HT1080 (cell line): Measurements from ENCODE around the gene CACNA2D3. TPM values are rescaled to one million over a fixed set of nuclear protein-coding genes. Genes with fewer than 3 reads are reported as not detected.

Experiments
- DNase-seq: peaks from one replicate; pipeline ENCODE4 v3.0.0-alpha.2; 2015; ENCODE audit warnings: low read depth
- total RNA-seq: library from RNA; depleted of rRNA; stranded (reverse); fragments of >200 nt; shearing (Covaris generic); gene quantifications from 2 replicates; pipeline ENCODE4 v1.2.3, GENCODE V29; 2014

Gene CACNA2D3
- total RNA-seq, 1 experiment from 2014 or later = 0.14 TPM

GRCh38 chr3:54987719-54988118, 865.4 kb downstream of the CACNA2D3 start:
- DNase-seq = peak; percentile 18

DNA sequence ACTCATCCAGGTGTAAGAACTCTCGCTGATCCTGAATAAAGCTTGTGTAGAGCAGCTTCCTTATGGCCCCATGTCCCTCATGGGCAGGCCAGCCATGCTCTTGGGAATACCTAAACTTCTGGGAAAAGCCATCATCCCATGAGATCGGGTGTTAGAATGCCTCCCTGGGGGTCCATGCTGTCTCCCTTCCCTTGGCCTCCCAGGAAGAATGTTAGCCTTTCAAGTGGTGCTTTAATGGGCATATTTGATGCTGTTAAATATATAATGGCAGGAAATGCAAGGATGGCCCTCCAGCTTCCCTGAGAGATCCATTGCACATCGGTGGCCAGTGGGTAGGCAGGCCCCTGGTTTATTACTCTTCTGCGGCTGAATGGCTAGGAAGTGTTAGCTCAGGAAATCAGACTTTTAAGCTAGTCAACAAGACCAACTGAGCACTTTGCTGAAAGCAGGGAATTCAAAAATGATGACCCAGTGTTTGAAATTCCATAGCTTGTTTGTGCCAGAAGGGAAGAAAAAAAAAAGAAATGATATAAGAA, 866.0 kb downstream of the CACNA2D3 start:
- no peak for DNase-seq

GRCh38 chr3:54988838-54989630, 866.7 kb downstream of the CACNA2D3 start:
- DNase-seq = no peak

DNA sequence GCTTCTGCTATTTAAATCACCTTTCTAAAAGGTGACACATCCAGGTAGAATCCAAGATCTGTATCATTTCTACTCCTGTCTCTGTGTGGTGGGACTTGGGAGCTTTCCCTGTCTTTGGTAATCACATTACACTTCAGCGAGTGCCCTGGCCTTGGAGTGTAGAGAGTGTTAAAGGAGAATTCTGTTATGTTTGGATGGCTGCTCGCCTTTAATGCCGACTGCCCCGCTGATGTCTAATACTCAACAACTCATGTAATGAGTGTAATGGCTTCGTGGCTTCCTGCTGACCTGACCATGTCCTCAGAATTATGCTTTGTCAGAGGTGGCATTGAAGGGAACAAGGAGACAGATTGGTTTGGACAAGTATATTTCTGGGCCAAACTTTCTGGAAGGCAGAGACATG, 871.8 kb downstream of the CACNA2D3 start:
- DNase-seq = no peak

GRCh38 chr3:54999159-54999558, 876.8 kb downstream of the CACNA2D3 start:
- peak; percentile 90 for DNase-seq

GRCh38 chr3:54999811-55000210, 877.5 kb downstream of the CACNA2D3 start:
- no peak for DNase-seq

GRCh38 chr3:55000546-55000945, 878.2 kb downstream of the CACNA2D3 start:
- peak; percentile 81 for DNase-seq

DNA sequence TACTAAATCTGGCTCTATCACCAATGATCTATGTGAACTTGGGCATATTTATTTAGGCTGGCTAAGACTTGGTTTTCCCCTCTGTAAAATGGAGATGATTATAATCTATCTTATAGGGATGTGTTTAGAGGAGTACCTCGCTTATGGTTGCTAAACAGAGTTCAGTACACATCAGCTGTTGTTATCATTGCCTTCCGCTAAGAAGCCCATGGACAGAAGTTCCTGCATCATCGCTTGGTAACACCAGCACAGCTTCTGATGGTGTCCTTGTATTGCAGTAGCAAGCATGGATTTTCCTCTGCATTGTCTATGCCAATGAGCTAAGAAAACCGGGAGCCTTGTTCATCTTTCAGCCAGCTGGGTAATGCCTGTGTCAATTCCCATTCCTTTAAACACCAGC, 878.6 kb downstream of the CACNA2D3 start:
- DNase-seq = no peak

DNA sequence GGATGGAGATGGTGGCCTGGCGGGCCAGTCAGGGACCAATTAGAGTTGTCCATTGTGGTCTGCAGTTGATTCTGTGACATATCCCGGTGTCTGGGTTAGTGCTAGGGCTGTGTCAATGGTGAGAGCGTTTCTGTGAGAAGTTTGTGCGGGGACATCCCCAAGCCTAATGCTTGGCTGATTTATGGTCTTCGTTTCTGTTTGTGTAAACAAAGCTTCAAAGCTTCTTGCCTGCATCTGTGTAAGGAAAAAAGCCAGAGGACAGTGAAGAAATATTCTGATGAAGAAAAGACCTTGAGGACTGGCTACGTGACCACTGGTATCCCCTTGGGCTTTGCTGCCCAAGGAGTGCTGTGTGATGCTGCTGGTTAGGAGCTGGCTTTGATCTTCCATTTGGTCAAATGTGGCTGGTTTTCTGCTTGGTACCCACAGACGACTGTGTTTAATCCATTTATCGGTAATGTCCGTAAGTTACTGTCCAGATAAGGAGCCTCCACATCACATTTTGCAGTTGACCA, 880.1 kb downstream of the CACNA2D3 start:
- DNase-seq = no peak

GRCh38 chr3:55006244-55006676, 883.9 kb downstream of the CACNA2D3 start:
- no peak for DNase-seq

- no peak for DNase-seq
These were observed 885.6 kb downstream of the CACNA2D3 start for GRCh38 chr3:55007971-55008370.

DNA sequence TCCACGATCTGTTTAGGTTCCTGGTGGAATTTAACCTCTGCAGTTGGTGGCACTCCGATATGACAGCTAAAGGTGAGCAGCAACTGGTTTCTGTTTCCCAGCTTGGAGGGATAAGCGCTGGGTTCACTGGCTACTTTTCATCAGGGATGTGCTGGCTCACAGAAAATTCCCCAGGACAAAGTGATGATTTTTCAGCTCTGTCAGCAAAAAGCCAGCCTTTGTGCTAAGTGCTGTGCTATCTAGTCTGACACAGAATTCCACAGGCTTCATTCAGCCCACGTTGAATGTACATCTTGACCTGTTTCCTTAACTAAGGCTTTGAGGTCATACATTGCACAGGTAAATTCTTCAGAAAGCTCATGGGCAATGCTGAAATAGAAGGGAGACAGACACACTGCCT, 887.0 kb downstream of the CACNA2D3 start:
- DNase-seq = no peak

- DNase-seq = no peak
These were observed 889.7 kb downstream of the CACNA2D3 start for GRCh38 chr3:55012091-55012490.

DNA sequence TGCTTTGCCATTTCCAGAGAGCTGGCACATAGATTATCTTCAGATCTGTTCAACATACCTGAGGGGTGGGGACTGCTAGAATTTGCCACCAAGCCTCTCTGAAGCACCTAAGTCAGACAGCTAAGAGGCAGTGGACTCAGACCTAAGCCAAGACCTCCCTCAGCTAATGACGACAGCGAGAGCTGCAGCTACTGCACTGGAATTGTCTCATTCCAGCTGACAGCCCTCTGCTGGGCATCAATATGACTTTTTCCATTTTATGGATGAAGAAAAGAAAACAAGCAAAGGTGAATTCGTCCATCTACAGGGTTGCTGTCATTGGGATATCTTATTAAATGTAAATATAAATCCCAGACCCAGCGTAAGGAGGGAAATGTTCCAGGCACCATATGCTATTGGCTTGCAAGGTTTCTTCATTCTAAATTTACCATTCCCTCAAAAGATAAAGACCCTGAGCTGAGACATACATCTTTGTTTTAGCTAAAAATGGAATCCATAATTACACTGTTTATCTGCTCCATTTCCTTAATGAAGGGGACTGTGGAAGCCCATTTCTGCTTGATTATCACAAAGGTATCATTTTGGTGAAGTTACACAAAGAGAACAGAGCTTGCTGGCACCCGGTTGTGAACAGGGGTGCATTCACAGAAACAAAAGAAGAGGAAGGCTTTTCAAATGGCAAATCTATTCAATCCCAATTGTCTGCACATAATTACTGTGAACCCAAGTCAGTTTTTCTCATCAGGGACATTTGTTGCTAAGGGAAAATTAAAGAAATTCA, 891.0 kb downstream of the CACNA2D3 start:
- DNase-seq = no peak

- no peak for DNase-seq
These were observed 891.7 kb downstream of the CACNA2D3 start for GRCh38 chr3:55014081-55014480.

DNA sequence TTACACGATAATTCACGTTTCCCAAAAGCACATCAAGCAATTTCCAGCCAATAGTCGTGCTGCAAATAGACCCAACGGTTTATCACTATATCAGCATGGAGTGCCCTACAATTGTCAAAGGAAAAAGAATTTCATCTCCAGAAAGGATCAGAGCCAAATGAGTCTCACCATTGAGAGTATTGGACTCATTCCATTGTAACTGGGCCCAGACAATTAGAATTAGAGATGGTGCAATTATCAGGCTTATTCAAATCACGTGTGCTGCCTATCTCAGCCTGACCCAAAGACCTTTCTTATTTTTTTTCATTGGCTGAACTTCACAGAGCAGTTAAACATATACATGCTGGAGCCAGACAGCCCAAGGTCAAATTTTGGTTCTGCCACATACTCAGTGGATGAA, 892.6 kb downstream of the CACNA2D3 start:
- no peak for DNase-seq

GRCh38 chr3:55017876-55018275, 895.5 kb downstream of the CACNA2D3 start:
- DNase-seq = no peak

DNA sequence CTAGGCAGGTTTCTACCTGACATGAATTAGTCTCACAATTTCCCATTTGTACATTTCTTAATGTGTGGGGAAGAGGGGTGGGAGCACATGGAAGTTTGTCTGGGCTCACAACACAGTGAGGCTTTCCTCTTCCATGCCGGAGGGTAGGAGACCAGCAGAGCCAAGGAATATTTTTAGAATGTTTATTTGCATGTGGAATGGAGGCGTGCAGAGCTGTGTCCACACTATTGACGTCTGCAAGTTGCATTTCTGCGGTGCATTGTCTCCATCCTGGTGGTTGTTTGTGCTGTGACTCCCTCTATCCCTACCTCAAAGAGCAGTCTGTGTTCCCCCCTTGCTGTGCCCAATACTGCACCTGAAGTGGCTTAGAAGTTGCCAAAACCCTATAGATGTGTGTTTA, 908.6 kb downstream of the CACNA2D3 start:
- no peak for DNase-seq

DNA sequence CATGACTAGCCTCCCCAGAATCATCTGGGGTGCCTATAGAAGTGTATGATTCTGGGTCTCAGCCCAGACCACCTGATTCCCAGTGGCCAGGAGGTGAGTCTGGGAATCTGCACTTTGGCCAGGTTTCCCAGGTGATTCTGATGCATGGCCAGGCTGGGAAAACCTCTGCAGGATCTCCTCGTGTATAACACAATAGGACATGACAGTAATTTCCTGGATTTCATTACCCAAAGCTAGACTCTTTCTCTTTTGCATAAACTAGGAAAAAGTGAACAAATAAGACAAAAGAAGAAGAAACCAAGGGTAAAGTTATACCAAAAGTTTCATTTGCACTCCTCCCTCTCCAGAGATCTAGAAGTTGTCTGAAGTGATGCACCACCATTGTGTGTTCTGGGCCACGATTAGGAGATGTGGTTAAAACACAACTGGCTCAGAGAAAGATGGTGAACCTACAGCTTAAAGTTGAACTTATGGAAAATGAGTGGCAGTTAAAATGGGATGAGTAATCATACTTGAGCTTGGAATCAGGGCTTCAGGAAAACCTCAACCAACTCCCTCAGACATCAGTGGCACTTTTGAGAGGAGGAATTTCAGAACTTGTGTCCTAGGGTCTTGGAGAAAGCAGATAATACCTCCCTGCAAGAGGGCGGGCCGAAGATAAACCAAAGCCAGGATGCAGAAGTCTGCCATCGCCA, 914.7 kb downstream of the CACNA2D3 start:
- DNase-seq = no peak

DNA sequence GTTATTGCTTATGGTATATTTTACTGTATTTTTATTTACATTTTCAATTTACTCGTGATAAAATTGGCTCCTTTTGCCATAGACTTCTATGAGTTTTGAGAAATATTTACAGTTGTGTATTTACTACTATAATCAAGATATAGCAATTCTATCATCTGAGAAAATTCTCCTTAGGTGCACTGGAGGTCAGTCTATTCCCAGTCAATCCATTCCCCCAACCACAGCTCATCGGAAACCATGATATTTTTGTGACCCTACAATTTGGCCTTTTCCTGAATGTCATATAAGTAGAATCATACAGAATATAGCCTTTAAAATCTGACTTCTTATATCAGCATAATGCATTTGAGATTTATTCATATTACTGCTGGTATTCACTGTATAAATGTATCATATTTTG, 920.2 kb downstream of the CACNA2D3 start:
- peak; percentile 10 for DNase-seq

GRCh38 chr3:55044486-55044885, 922.1 kb downstream of the CACNA2D3 start:
- no peak for DNase-seq
